HEK293 (cell line): ENCODE data around the gene BPIFA2.

Experiments
- CTCF ChIA-PET: fragments of 350-600 bp; formaldehyde crosslinking; extraction: SDS; loops from one replicate; lab custom pipeline; 2021; ENCODE audit warnings: antibody characterized with exemption; lab: Yijun Ruan, JAX
- POLR2A ChIA-PET: fragments of 300-600 bp; formaldehyde crosslinking; extraction: SDS; loops from one replicate; lab custom pipeline; 2020; ENCODE audit warnings: antibody characterized with exemption, inconsistent platforms; lab: Yijun Ruan, JAX
- H3K27ac ChIP-seq: fragments of 200-500 bp; sonication (Bioruptor generic); 2 replicates; pipeline ENCODE4 v1.5.1; 2014; ENCODE audit warnings: low read depth, low read length, control low read depth, inconsistent platforms; ENCODE audit errors: extremely low read depth
- H3K36me3 ChIP-seq, 2 experiments: fragments of 200-500 bp in 1 of 2; sonication (Bioruptor generic) in 1 of 2; 1 replicate in 1 of 2; 2 replicates in 1 of 2; pipeline ENCODE4 v1.5.1; 2014 to 2017; ENCODE audit warnings: inconsistent platforms in 2 of 2, low read length in 2 of 2; ENCODE audit not compliant: control insufficient read depth in 2 of 2, insufficient read depth in 1 of 2
- H3K4me1 ChIP-seq: fragments of 200-500 bp; sonication (Bioruptor generic); 2 replicates; pipeline ENCODE4 v1.5.1; 2014; ENCODE audit warnings: mild to moderate bottlenecking, low read length, inconsistent platforms; ENCODE audit not compliant: control insufficient read depth, insufficient read depth
- H3K4me3 ChIP-seq: 2 replicates; pipeline ENCODE4 v1.5.1; 2011; ENCODE audit warnings: low read depth, mild to moderate bottlenecking, control low read depth, low read length, moderate library complexity
- H3K9me3 ChIP-seq: fragments of 200-500 bp; sonication (Bioruptor generic); 2 replicates; pipeline ENCODE4 v1.5.1; 2014; ENCODE audit warnings: low read depth, low read length, inconsistent platforms; ENCODE audit not compliant: control insufficient read depth, insufficient read depth
- ZBTB20 ChIP-seq: fragments of 450-650 bp; formaldehyde crosslinking; IDR thresholded peaks from 2 replicates; pipeline ENCODE4 v1.5.1; 2016; ENCODE audit warnings: missing biosample characterization, missing genetic modification characterization
- ZBTB7A ChIP-seq: fragments of 450-650 bp; formaldehyde crosslinking; IDR thresholded peaks from 2 replicates; pipeline ENCODE4 v1.5.1; 2016; ENCODE audit warnings: low read depth, missing biosample characterization, missing genetic modification characterization
- ZFP3 ChIP-seq: fragments of 450-650 bp; formaldehyde crosslinking; IDR thresholded peaks from 2 replicates; pipeline ENCODE4 v1.5.1; 2016; ENCODE audit warnings: low read depth, missing biosample characterization, missing genetic modification characterization
- ZNF174 ChIP-seq: fragments of 450-650 bp; formaldehyde crosslinking; IDR thresholded peaks from 2 replicates; pipeline ENCODE4 v1.5.0; 2017; ENCODE audit warnings: missing biosample characterization, mild to moderate bottlenecking, missing genetic modification characterization
- ZNF2 ChIP-seq: fragments of 450-650 bp; formaldehyde crosslinking; IDR thresholded peaks from 2 replicates; pipeline ENCODE4 v1.5.1; 2016; ENCODE audit warnings: missing biosample characterization, missing genetic modification characterization
- ZNF239 ChIP-seq: fragments of 450-650 bp; formaldehyde crosslinking; IDR thresholded peaks from 2 replicates; pipeline ENCODE4 v1.5.1; 2016; ENCODE audit warnings: missing biosample characterization, missing genetic modification characterization
- ZNF302 ChIP-seq: fragments of 450-650 bp; formaldehyde crosslinking; IDR thresholded peaks from 2 replicates; pipeline ENCODE4 v1.5.1; 2016; ENCODE audit warnings: missing biosample characterization, missing genetic modification characterization, low read depth
- ZNF398 ChIP-seq: fragments of 450-650 bp; formaldehyde crosslinking; IDR thresholded peaks from 2 replicates; pipeline ENCODE4 v1.5.1; 2017; ENCODE audit warnings: missing biosample characterization, missing genetic modification characterization
- ZNF514 ChIP-seq: fragments of 450-650 bp; formaldehyde crosslinking; IDR thresholded peaks from 2 replicates; pipeline ENCODE4 v1.5.1; 2016; ENCODE audit warnings: missing biosample characterization, missing genetic modification characterization
- ZNF521 ChIP-seq: fragments of 450-650 bp; formaldehyde crosslinking; IDR thresholded peaks from 2 replicates; pipeline ENCODE4 v1.5.1; 2017; ENCODE audit warnings: missing biosample characterization, mild to moderate bottlenecking, missing genetic modification characterization
- ZNF529 ChIP-seq: fragments of 450-650 bp; formaldehyde crosslinking; IDR thresholded peaks from 2 replicates; pipeline ENCODE4 v1.5.1; 2017; ENCODE audit warnings: missing genetic modification characterization, missing biosample characterization; ENCODE audit not compliant: insufficient replicate concordance
- ZNF548 ChIP-seq: fragments of 450-650 bp; formaldehyde crosslinking; IDR thresholded peaks from 2 replicates; pipeline ENCODE4 v1.5.1; 2016; ENCODE audit warnings: missing biosample characterization, missing genetic modification characterization
- ZNF561 ChIP-seq: fragments of 450-650 bp; IDR thresholded peaks from 2 replicates; pipeline ENCODE4 v1.5.1; 2018; ENCODE audit warnings: missing biosample characterization, missing genetic modification characterization, borderline replicate concordance
- ZNF610 ChIP-seq: fragments of 450-650 bp; formaldehyde crosslinking; IDR thresholded peaks from 2 replicates; pipeline ENCODE4 v1.5.1; 2016; ENCODE audit warnings: missing biosample characterization, missing genetic modification characterization, borderline replicate concordance
- ZNF785 ChIP-seq: fragments of 450-650 bp; formaldehyde crosslinking; IDR thresholded peaks from 2 replicates; pipeline ENCODE4 v1.5.1; 2016; ENCODE audit warnings: missing biosample characterization, missing genetic modification characterization
- ZNF792 ChIP-seq: fragments of 450-650 bp; formaldehyde crosslinking; IDR thresholded peaks from 2 replicates; pipeline ENCODE4 v1.5.1; 2016; ENCODE audit warnings: missing biosample characterization, missing genetic modification characterization
- ZSCAN30 ChIP-seq: fragments of 450-650 bp; IDR thresholded peaks from 2 replicates; pipeline ENCODE4 v1.5.1; 2018; ENCODE audit warnings: missing biosample characterization, mild to moderate bottlenecking, missing genetic modification characterization, moderate library complexity
- TF ChIP-seq, protein P1 (sequence below): fragments of 450-650 bp; formaldehyde crosslinking; IDR thresholded peaks from 2 replicates; pipeline ENCODE4 v1.5.1; 2016; ENCODE audit warnings: missing biosample characterization, missing genetic modification characterization, borderline replicate concordance
- TF ChIP-seq, protein P2 (sequence below): fragments of 450-650 bp; formaldehyde crosslinking; IDR thresholded peaks from 2 replicates; pipeline ENCODE4 v1.5.1; 2016; ENCODE audit warnings: missing biosample characterization, missing genetic modification characterization
- TF ChIP-seq, protein P3 (sequence below): fragments of 450-650 bp; formaldehyde crosslinking; IDR thresholded peaks from 2 replicates; pipeline ENCODE4 v1.5.1; 2017; ENCODE audit warnings: missing biosample characterization, mild to moderate bottlenecking, missing genetic modification characterization, moderate library complexity
- TF ChIP-seq, protein P4 (sequence below): fragments of 450-650 bp; formaldehyde crosslinking; IDR thresholded peaks from 2 replicates; pipeline ENCODE4 v1.5.1; 2016; ENCODE audit warnings: missing biosample characterization, missing genetic modification characterization
- TF ChIP-seq, protein P5 (sequence below): fragments of 450-650 bp; formaldehyde crosslinking; IDR thresholded peaks from 2 replicates; pipeline ENCODE4 v1.5.1; 2016; ENCODE audit warnings: missing biosample characterization, missing genetic modification characterization

Gene BPIFA2

GRCh38 chr20:33191484-33191883, 23.5 kb downstream of the BPIFA2 start (continued):
- TF ChIP-seq, protein P1, sequence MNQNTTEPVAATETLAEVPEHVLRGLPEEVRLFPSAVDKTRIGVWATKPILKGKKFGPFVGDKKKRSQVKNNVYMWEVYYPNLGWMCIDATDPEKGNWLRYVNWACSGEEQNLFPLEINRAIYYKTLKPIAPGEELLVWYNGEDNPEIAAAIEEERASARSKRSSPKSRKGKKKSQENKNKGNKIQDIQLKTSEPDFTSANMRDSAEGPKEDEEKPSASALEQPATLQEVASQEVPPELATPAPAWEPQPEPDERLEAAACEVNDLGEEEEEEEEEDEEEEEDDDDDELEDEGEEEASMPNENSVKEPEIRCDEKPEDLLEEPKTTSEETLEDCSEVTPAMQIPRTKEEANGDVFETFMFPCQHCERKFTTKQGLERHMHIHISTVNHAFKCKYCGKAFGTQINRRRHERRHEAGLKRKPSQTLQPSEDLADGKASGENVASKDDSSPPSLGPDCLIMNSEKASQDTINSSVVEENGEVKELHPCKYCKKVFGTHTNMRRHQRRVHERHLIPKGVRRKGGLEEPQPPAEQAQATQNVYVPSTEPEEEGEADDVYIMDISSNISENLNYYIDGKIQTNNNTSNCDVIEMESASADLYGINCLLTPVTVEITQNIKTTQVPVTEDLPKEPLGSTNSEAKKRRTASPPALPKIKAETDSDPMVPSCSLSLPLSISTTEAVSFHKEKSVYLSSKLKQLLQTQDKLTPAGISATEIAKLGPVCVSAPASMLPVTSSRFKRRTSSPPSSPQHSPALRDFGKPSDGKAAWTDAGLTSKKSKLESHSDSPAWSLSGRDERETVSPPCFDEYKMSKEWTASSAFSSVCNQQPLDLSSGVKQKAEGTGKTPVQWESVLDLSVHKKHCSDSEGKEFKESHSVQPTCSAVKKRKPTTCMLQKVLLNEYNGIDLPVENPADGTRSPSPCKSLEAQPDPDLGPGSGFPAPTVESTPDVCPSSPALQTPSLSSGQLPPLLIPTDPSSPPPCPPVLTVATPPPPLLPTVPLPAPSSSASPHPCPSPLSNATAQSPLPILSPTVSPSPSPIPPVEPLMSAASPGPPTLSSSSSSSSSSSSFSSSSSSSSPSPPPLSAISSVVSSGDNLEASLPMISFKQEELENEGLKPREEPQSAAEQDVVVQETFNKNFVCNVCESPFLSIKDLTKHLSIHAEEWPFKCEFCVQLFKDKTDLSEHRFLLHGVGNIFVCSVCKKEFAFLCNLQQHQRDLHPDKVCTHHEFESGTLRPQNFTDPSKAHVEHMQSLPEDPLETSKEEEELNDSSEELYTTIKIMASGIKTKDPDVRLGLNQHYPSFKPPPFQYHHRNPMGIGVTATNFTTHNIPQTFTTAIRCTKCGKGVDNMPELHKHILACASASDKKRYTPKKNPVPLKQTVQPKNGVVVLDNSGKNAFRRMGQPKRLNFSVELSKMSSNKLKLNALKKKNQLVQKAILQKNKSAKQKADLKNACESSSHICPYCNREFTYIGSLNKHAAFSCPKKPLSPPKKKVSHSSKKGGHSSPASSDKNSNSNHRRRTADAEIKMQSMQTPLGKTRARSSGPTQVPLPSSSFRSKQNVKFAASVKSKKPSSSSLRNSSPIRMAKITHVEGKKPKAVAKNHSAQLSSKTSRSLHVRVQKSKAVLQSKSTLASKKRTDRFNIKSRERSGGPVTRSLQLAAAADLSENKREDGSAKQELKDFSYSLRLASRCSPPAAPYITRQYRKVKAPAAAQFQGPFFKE (tag by site-specific recombination): no peak
- TF ChIP-seq ZNF398 (tag by site-specific recombination) (no peak), ZNF174 (tag by site-specific recombination) (no peak), ZBTB20 (tag by site-specific recombination) (no peak), ZNF529 (no peak), ZNF548 (tag by site-specific recombination) (no peak), ZFP3 (tag by site-specific recombination) (no peak), ZNF514 (tag by site-specific recombination) (no peak)
- TF ChIP-seq, protein P2, sequence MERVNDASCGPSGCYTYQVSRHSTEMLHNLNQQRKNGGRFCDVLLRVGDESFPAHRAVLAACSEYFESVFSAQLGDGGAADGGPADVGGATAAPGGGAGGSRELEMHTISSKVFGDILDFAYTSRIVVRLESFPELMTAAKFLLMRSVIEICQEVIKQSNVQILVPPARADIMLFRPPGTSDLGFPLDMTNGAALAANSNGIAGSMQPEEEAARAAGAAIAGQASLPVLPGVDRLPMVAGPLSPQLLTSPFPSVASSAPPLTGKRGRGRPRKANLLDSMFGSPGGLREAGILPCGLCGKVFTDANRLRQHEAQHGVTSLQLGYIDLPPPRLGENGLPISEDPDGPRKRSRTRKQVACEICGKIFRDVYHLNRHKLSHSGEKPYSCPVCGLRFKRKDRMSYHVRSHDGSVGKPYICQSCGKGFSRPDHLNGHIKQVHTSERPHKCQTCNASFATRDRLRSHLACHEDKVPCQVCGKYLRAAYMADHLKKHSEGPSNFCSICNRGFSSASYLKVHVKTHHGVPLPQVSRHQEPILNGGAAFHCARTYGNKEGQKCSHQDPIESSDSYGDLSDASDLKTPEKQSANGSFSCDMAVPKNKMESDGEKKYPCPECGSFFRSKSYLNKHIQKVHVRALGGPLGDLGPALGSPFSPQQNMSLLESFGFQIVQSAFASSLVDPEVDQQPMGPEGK (tag by site-specific recombination): no peak
- TF ChIP-seq, protein P3, sequence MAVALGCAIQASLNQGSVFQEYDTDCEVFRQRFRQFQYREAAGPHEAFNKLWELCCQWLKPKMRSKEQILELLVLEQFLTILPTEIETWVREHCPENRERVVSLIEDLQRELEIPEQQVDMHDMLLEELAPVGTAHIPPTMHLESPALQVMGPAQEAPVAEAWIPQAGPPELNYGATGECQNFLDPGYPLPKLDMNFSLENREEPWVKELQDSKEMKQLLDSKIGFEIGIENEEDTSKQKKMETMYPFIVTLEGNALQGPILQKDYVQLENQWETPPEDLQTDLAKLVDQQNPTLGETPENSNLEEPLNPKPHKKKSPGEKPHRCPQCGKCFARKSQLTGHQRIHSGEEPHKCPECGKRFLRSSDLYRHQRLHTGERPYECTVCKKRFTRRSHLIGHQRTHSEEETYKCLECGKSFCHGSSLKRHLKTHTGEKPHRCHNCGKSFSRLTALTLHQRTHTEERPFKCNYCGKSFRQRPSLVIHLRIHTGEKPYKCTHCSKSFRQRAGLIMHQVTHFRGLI (tag by site-specific recombination): no peak
- TF ChIP-seq, protein P4, sequence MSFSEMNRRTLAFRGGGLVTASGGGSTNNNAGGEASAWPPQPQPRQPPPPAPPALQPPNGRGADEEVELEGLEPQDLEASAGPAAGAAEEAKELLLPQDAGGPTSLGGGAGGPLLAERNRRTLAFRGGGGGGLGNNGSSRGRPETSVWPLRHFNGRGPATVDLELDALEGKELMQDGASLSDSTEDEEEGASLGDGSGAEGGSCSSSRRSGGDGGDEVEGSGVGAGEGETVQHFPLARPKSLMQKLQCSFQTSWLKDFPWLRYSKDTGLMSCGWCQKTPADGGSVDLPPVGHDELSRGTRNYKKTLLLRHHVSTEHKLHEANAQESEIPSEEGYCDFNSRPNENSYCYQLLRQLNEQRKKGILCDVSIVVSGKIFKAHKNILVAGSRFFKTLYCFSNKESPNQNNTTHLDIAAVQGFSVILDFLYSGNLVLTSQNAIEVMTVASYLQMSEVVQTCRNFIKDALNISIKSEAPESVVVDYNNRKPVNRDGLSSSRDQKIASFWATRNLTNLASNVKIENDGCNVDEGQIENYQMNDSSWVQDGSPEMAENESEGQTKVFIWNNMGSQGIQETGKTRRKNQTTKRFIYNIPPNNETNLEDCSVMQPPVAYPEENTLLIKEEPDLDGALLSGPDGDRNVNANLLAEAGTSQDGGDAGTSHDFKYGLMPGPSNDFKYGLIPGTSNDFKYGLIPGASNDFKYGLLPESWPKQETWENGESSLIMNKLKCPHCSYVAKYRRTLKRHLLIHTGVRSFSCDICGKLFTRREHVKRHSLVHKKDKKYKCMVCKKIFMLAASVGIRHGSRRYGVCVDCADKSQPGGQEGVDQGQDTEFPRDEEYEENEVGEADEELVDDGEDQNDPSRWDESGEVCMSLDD (tag by site-specific recombination): no peak

GRCh38 chr20:33191955-33192354, 24.0 kb downstream of the BPIFA2 start:
- no peaks in the 10 kb centered on the region for H3K4me1 ChIP-seq
- CTCF ChIA-PET: interaction anchor here (1.1 kb wide), 1 partner anchor 100 kb away, joined by 3 read pairs; no protein-coding TSS in a partner anchor
- POLR2A ChIA-PET: no interaction called here
- no peaks in the 10 kb centered on the region for H3K9me3 ChIP-seq
- H3K36me3 ChIP-seq: no peaks in the 10 kb centered on the region
- H3K4me3 ChIP-seq: no peak overlapping the region
- H3K27ac ChIP-seq: no peak overlapping the region
- no peak for TF ChIP-seq ZNF610
- TF ChIP-seq ZBTB7A: no peak
- no peak for TF ChIP-seq ZNF529
- TF ChIP-seq, protein P5, sequence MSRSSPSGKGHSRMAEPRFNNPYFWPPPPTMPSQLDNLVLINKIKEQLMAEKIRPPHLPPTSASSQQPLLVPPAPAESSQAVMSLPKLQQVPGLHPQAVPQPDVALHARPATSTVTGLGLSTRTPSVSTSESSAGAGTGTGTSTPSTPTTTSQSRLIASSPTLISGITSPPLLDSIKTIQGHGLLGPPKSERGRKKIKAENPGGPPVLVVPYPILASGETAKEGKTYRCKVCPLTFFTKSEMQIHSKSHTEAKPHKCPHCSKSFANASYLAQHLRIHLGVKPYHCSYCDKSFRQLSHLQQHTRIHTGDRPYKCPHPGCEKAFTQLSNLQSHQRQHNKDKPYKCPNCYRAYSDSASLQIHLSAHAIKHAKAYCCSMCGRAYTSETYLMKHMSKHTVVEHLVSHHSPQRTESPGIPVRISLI (tag by site-specific recombination): no peak
- no peak for TF ChIP-seq ZNF521 (tag by site-specific recombination)
- no peak for TF ChIP-seq ZSCAN30 (tag by site-specific recombination)
- no peak for TF ChIP-seq ZNF785 (tag by site-specific recombination)
- TF ChIP-seq ZNF239 (tag by site-specific recombination): no peak
- TF ChIP-seq ZNF302 (tag by site-specific recombination): no peak
- TF ChIP-seq ZNF561 (tag by site-specific recombination): no peak
- no peak for TF ChIP-seq ZNF792 (tag by site-specific recombination)
- no peak for TF ChIP-seq ZNF2 (tag by site-specific recombination)
